Stomach smooth muscle (tissue), 2 donors: Measurements from ENCODE around the gene MYCN.

Source experiments
- H3K27ac ChIP-seq: one replicate; pipeline ENCODE4 v1.7.0; 2013; ENCODE audit warnings: mild to moderate bottlenecking, low read length, inconsistent platforms
- H3K27me3 ChIP-seq, 2 donors: one replicate each; pipeline ENCODE4 v1.7.0; 2013; ENCODE audit warnings: low read length in 2 of 2; ENCODE audit not compliant: insufficient read depth in 2 of 2, control insufficient read depth in 1 of 2
- H3K36me3 ChIP-seq, 2 donors: one replicate each; pipeline ENCODE4 v1.7.0; 2013; ENCODE audit warnings: low read length in 2 of 2; ENCODE audit not compliant: control insufficient read depth in 2 of 2, insufficient read depth in 2 of 2
- H3K4me1 ChIP-seq: one replicate; pipeline ENCODE4 v1.7.0; 2013; ENCODE audit warnings: low read length; ENCODE audit not compliant: control insufficient read depth, insufficient read depth
- H3K4me3 ChIP-seq, 2 donors: one replicate each; pipeline ENCODE4 v1.7.0; 2013; ENCODE audit warnings: low read length in 2 of 2
- H3K9ac ChIP-seq, 2 donors: one replicate each; pipeline ENCODE4 v1.7.0; 2013; ENCODE audit warnings: low read length in 2 of 2, mild to moderate bottlenecking in 1 of 2
- H3K9me3 ChIP-seq, 2 donors: one replicate each; pipeline ENCODE4 v1.7.0; 2013; ENCODE audit warnings: low read length in 2 of 2; ENCODE audit not compliant: control insufficient read depth in 2 of 2
- donor health status: healthy.
- donor health status: Pancreatic carcinoma.

The MYCN gene

DNA sequence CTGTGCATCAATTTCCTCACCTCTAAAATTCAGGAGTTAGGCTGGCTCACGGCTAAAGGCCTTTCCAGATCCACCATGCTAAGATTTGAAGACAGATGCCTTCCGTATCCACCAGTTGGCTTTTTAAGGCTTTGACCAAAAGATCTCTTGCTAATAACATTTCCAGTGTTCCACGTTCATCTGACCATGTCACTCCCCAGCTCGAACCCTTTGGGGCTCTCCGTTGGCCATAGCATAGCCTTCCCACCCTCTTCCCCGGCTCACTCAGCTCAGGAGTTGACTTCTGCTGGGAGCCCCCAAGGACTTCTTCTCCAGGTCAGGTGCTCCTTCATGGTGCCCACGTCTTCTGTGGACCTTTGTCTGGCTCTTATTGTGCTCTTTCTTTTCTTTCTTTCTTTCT is 53.3 kb downstream of the MYCN start:
- no peaks in the 10 kb centered on the region for H3K27me3 ChIP-seq
- no peak overlapping the region for H3K27ac ChIP-seq
- H3K4me1 ChIP-seq = no peaks in the 10 kb centered on the region
- H3K9me3 ChIP-seq = no peaks in the 10 kb centered on the region
- no peaks in the 10 kb centered on the region for H3K36me3 ChIP-seq
- no peak overlapping the region for H3K4me3 ChIP-seq
- H3K9ac ChIP-seq = no peak overlapping the region

- H3K9me3 ChIP-seq = no peaks in the 10 kb centered on the region
- H3K36me3 ChIP-seq = no peaks in the 10 kb centered on the region
- no peaks in the 10 kb centered on the region for H3K27me3 ChIP-seq
- no peak overlapping the region for H3K4me3 ChIP-seq
- H3K4me1 ChIP-seq = no peaks in the 10 kb centered on the region
- no peak overlapping the region for H3K27ac ChIP-seq
- no peak overlapping the region for H3K9ac ChIP-seq
Measured at GRCh38 chr2:15995603-15996002, 55.3 kb downstream of the MYCN start.
